Activated CD4-positive, alpha-beta memory T cell treated with anti-CD3 and anti-CD28 coated beads, Interleukin-2, amount 10 ng/mL, durations not matched to agents 7 days and 5 days (primary cell): ENCODE measurements around the gene TMEM260. TPM values are rescaled to one million over a fixed set of nuclear protein-coding genes. Genes with fewer than 3 reads are reported as not detected.

ENCODE experiments used
- CTCF ChIA-PET: fragments of 350-600 bp; sonication (Branson Sonifier 250); formaldehyde crosslinking; loops from one replicate; lab custom pipeline; 2021; ENCODE audit warnings: antibody characterized with exemption, inconsistent platforms; lab: Charles Lee
- POLR2A ChIA-PET: fragments of 350-600 bp; sonication (Branson Sonifier 250); formaldehyde crosslinking; loops from one replicate; lab custom pipeline; 2021; ENCODE audit warnings: antibody characterized with exemption; lab: Charles Lee
- DNase-seq: peaks from one replicate; pipeline ENCODE4 v3.0.0-alpha.2; 2020
- H3K27ac Mint-ChIP-seq: one replicate; pipeline ENCODE4 v1.8.0; 2021; ENCODE audit warnings: mild to moderate bottlenecking, mixed read lengths
- H3K27me3 Mint-ChIP-seq: one replicate; pipeline ENCODE4 v1.8.0; 2021; ENCODE audit warnings: mixed read lengths
- H3K36me3 Mint-ChIP-seq: one replicate; pipeline ENCODE4 v1.8.0; 2021; ENCODE audit warnings: low read depth, mixed read lengths
- H3K4me1 Mint-ChIP-seq: one replicate; pipeline ENCODE4 v1.8.0; 2021; ENCODE audit warnings: mixed read lengths
- H3K4me3 Mint-ChIP-seq: one replicate; pipeline ENCODE4 v1.8.0; 2021; ENCODE audit warnings: mild to moderate bottlenecking, mixed read lengths
- H3K9me3 Mint-ChIP-seq: one replicate; pipeline ENCODE4 v1.8.0; 2021; ENCODE audit warnings: mixed read lengths
- total RNA-seq, 2 experiments: library from RNA; stranded (reverse); gene quantifications; one replicate each; pipeline ENCODE4 v1.2.3, GENCODE V29; 2021

The TMEM260 gene
- total RNA-seq, 2 experiments from 2014 or later = 15.1 to 19.4 TPM

DNA sequence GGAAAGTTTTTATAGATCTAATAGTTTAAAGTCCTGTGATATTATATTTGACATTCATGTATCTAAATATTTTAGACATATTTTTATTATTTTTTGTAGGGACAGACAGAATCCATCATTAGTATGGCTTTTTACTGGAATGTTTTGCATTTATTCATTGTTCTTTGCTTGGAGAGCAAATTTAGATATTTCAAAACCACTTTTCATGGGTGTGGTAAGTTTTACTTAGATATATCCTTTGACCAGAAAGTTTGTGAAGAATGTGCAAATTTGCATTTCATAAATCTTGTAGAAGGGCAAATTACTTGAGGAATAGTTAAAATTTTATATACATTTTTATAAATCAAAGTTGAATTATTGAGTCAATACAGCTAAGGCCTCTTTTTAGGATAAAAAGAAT, 37.5 kb downstream of the TMEM260 start:
- Mint-ChIP-seq H3K4me1 (no peaks in the 10 kb centered on the region), H3K36me3 (peaks cover 16% of the 10 kb centered on the region), H3K27ac (no peak overlapping the region), H3K27me3 (no peaks in the 10 kb centered on the region), H3K4me3 (no peak overlapping the region), H3K9me3 (no peaks in the 10 kb centered on the region)
- CTCF ChIA-PET = no interaction called here
- DNase-seq = no peak
- POLR2A ChIA-PET = no interaction called here

DNA sequence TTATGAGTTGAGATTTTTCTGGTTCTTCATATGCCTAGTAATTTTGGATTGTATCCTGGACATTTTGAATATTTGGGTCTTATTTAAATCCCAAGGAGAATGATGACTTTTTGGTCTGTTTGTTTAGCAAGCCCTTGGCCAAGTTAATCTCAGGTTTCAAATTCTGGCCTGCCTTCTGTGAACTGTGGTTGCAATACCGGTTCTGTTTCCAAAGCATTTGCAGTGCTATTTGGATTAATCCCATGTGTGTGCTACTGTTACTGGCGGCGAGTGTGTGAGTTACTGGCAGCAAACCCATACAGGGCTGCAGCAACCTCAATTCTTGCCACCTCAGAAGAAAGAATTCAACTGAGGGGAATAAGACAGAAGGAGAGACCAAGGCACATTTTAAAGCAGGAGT, 51.1 kb downstream of the TMEM260 start:
- peaks cover 10% of the 10 kb centered on the region for H3K9me3 Mint-ChIP-seq
- POLR2A ChIA-PET = no interaction called here

DNA sequence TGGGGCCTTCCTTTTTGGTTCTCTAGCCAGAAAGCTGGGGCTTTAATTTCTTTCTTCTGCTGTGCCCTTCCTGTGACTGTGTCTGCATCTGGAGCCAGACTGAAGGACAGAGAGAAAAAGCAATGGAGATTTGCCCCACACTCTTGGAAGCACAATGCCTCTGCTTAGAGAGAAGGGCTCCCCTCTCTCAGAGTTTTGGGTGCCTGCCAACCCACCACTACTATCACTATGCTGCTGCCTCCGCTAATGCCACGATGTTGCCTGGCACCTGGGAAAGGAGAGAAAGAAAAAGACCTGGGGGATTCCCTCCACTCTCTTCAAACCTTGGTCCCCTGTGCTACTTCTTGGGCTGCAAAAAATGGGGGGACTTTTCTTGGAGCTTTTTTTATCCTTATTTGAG, 52.6 kb downstream of the TMEM260 start:
- H3K9me3 Mint-ChIP-seq = peaks cover 10% of the 10 kb centered on the region
- H3K4me1 Mint-ChIP-seq = no peaks in the 10 kb centered on the region
- H3K4me3 Mint-ChIP-seq = no peak overlapping the region
- POLR2A ChIA-PET = no interaction called here
- H3K27ac Mint-ChIP-seq = no peak overlapping the region
- CTCF ChIA-PET = no interaction called here
- no peaks in the 10 kb centered on the region for H3K27me3 Mint-ChIP-seq
- H3K36me3 Mint-ChIP-seq = peaks cover 77% of the 10 kb centered on the region
- no peak for DNase-seq

More for the DNA sequence above, 51.1 kb downstream of the TMEM260 start:
- Mint-ChIP-seq H3K36me3 (peaks cover 64% of the 10 kb centered on the region), H3K27ac (no peak overlapping the region), H3K4me3 (no peak overlapping the region), H3K27me3 (no peaks in the 10 kb centered on the region), H3K4me1 (no peaks in the 10 kb centered on the region)
- CTCF ChIA-PET = no interaction called here
- no peak for DNase-seq

DNA sequence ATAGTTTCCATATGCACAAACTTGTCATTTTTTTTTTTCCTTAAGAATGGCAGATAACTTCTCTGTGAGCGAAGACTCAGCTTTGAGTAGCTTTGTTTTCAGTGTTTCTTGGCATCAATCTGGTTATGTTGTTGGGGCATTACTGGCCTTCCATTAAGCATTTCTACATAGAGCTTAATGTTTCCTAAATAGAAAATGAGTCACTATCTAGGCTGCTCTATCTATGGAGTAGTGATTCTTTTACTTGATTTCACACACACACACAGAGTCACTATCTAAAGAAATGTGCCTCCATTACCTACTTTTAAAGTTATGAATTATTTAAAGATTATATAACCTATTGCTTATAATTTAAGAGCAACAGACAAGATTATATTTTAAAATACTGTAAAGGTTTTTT, 53.9 kb downstream of the TMEM260 start:
- CTCF ChIA-PET = no interaction called here
- Mint-ChIP-seq H3K36me3 (peaks cover 80% of the 10 kb centered on the region), H3K27ac (no peak overlapping the region), H3K27me3 (no peaks in the 10 kb centered on the region), H3K4me1 (no peaks in the 10 kb centered on the region), H3K9me3 (peaks cover 10% of the 10 kb centered on the region), H3K4me3 (no peak overlapping the region)
- DNase-seq = no peak
- POLR2A ChIA-PET = no interaction called here

DNA sequence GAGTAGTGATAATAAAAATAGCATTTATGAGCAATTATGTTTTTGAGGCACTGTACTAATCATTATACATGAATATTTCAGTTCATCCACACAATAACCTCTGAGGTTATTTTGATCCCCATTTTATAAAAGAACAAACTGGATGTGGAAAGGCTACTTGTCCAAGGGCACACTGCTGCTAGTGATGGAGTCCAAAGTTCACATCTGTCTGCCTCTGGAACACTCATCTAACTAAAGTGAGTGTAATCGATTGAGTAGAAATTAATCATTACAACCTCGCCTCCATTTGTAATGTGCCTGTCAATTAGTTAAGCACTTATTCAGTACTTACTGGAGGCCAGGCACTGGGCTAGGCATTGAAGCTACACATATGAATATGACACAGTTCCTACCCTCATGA, 55.4 kb downstream of the TMEM260 start:
- no peak overlapping the region for H3K27ac Mint-ChIP-seq
- peaks cover 81% of the 10 kb centered on the region for H3K36me3 Mint-ChIP-seq
- H3K4me3 Mint-ChIP-seq = no peak overlapping the region
- ChIA-PET POLR2A (no interaction called here), CTCF (interaction anchor here (0.7 kb wide), 1 partner anchor 27 kb away, joined by 3 read pairs; no protein-coding TSS in a partner anchor)
- peaks cover 8% of the 10 kb centered on the region for H3K9me3 Mint-ChIP-seq
- H3K27me3 Mint-ChIP-seq = no peaks in the 10 kb centered on the region
- H3K4me1 Mint-ChIP-seq = no peaks in the 10 kb centered on the region
- DNase-seq = no peak

DNA sequence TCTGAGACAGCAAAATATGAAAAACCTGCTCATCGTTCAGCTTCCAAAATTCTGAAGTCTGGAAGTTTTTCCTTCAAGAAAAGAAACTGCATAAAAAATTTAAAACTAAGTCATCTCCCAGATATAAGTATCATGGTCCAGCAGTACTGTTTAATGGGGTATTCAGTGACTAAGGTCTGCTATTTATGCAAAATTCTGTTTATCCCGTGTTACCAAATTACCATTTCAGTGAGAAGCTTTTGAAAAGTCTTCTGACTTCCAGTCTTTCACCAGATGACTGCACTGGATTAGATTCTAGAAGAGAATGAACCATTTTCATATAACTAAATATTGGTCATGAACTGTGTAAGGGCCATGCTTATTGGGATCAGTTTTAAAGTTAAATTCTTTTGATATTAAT, 67.9 kb downstream of the TMEM260 start:
- no peaks in the 10 kb centered on the region for H3K4me1 Mint-ChIP-seq
- no peak overlapping the region for H3K4me3 Mint-ChIP-seq
- CTCF ChIA-PET = interaction anchor here (1.0 kb wide), 1 partner anchor 11 kb away, joined by 3 read pairs; no protein-coding TSS in a partner anchor
- H3K36me3 Mint-ChIP-seq = peaks cover 10% of the 10 kb centered on the region
- H3K27me3 Mint-ChIP-seq = no peaks in the 10 kb centered on the region
- DNase-seq = no peak
- H3K27ac Mint-ChIP-seq = no peak overlapping the region
- no peaks in the 10 kb centered on the region for H3K9me3 Mint-ChIP-seq
- POLR2A ChIA-PET = no interaction called here

DNA sequence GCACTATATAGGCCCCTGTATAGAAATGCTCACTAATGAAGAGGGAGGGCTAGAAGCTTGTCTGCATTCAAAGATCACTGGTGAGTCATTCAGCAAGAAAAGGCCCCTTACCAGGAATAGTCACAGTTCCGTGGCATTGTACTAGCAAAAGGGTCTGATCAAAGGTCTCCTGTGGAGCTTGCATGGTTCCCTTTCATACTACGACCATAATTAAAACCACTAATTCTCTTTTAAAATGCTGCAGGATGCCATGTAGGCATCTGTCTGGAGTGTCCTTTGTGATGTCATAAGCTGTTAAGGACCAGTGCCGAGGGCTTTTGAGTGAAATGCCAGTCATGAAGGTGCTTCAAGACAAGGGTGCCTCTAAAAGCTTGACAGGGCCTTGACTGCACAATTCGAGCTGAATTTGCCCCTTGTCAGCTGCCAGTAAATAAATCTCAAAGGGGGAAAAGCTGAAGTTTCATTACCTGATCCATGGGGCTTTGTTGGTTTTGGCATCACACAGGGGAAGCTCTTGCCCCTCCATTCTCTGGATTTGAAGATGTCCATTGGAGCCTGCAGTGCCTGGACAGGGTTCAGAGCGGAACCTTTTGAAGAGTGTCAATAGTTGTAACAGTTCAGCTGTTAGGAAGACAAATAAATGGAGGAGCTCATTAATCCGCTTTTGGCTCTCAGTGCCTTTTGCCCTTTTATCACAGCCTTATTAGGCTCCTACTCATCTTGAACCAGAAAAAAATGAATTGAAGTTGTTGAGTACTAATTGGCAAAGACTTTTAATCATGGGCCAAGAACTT, 69.1 kb downstream of the TMEM260 start:
- Mint-ChIP-seq H3K27ac (no peak overlapping the region), H3K36me3 (peaks cover 10% of the 10 kb centered on the region), H3K27me3 (no peaks in the 10 kb centered on the region), H3K9me3 (no peaks in the 10 kb centered on the region), H3K4me3 (no peak overlapping the region), H3K4me1 (no peaks in the 10 kb centered on the region)
- ChIA-PET CTCF (no interaction called here), POLR2A (no interaction called here)
- no peak for DNase-seq

DNA sequence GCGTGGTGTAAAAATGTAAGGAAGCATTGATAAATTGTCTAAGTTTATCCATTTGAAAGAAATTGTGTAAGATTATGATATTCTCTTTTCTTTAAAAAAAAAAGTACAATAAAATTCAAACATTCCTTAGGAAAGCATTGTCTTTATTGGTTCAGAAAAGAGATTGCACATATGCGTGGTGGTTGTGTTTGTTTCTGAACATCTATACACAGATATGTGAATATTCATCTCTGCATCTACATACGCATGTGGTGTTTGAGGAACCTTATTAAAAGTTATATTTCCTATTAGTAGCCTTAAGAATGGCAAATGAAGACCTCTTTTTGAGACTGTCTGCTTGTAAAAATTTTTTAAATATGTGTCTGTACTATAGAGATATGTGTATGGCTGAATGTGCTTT, 69.8 kb downstream of the TMEM260 start:
- CTCF ChIA-PET = no interaction called here
- Mint-ChIP-seq H3K36me3 (peaks cover 10% of the 10 kb centered on the region), H3K4me3 (no peak overlapping the region), H3K4me1 (no peaks in the 10 kb centered on the region), H3K27me3 (no peaks in the 10 kb centered on the region), H3K27ac (no peak overlapping the region), H3K9me3 (no peaks in the 10 kb centered on the region)
- no peak for DNase-seq
- POLR2A ChIA-PET = no interaction called here

DNA sequence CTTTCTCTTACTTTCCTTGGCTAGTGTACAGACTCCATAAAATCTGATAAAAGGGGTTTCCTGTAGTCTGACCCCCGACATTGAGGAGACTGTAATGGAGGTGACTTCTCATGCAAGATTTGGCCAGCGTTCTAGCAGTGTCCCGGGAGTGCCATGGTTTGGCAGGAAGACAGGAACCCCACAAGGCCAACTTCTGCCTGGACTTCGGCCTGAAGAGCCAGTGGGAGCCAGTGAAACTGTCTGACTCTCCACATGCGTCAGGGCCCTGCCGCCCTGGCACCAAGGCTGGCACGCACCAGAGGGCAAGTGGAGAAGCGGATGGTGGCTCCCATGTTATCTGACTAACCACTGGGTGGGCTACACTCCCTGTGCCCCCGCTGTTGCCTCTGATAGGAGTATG, 70.5 kb downstream of the TMEM260 start:
- no peak for DNase-seq
- ChIA-PET CTCF (no interaction called here), POLR2A (no interaction called here)
- Mint-ChIP-seq H3K27me3 (no peaks in the 10 kb centered on the region), H3K4me3 (no peak overlapping the region), H3K27ac (no peak overlapping the region), H3K4me1 (no peaks in the 10 kb centered on the region), H3K36me3 (peaks cover 10% of the 10 kb centered on the region), H3K9me3 (no peaks in the 10 kb centered on the region)

DNA sequence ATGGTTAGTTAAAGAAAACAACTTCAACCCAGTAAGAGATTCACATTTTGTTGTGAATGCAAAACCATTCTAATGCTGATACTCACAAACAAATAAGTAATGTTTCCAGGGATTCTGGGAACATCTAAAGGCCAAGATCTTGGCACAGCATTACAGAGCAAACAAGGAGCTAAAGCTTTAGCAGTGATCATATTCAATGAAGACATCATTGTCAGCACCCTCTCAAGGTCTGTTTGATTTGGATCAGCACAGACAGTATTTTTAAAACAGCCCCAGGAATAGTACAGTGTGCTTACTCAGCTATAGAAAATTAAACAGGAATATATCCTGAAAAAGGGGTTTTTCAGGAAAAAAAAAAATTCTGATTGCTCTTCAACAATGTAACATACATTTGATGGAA, 71.4 kb downstream of the TMEM260 start:
- POLR2A ChIA-PET = no interaction called here
- Mint-ChIP-seq H3K27ac (no peak overlapping the region), H3K4me1 (no peaks in the 10 kb centered on the region), H3K36me3 (peaks cover 10% of the 10 kb centered on the region), H3K9me3 (no peaks in the 10 kb centered on the region), H3K4me3 (no peak overlapping the region), H3K27me3 (no peaks in the 10 kb centered on the region)
- DNase-seq = no peak
- CTCF ChIA-PET = no interaction called here

DNA sequence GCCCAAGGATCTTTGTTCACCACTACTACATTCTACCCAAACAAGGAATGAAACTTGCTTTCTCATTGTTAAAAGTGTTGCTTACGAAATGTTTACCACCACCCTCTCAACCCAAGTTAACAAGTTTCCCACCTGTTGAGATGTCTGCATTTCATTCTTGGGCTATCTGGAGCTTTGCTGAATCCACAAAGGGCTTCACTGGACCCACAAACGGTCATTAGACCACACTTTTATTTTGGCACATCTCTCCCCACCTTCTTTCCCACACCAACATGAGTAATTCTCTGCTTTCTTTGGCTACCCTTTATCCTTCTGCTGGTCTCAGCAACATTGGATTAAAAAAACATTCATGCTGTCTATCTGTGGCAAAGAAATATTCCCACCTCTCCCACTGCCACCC, 78.0 kb downstream of the TMEM260 start:
- ChIA-PET CTCF (interaction anchor here (0.8 to 1.5 kb wide), 2 partner anchors 10 to 78 kb away, joined by 3 read pairs; partner anchors contain the start of gene TMEM260), POLR2A (no interaction called here)
- no peaks in the 10 kb centered on the region for H3K9me3 Mint-ChIP-seq
- DNase-seq = no peak
- no peaks in the 10 kb centered on the region for H3K27me3 Mint-ChIP-seq
- no peaks in the 10 kb centered on the region for H3K36me3 Mint-ChIP-seq
- no peaks in the 10 kb centered on the region for H3K4me1 Mint-ChIP-seq
- H3K4me3 Mint-ChIP-seq = no peak overlapping the region
- H3K27ac Mint-ChIP-seq = no peak overlapping the region

DNA sequence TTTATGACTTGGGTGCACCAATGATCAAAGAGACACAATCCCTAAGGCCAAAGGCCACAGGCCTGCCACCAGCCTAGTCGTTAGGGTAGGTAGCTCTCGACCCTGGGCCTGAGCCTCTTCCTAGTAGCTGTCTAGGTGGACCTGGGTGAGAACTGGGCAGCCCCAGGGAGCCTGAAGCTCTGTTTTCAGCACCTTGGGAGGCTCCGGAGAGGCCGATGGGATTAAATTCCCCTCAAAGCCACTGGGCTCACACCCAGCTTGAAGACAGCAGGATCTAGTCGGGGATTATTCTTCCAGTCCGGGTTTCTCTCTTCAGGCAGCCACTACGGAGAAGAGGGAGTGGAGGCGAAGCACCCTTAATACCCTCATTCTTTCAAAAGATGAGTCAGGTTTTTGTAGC, 79.8 kb downstream of the TMEM260 start:
- ChIA-PET CTCF (interaction anchor here (1.5 kb wide), 1 partner anchor 12 kb away, joined by 3 read pairs; no protein-coding TSS in a partner anchor), POLR2A (no interaction called here)
- Mint-ChIP-seq H3K4me3 (no peak overlapping the region), H3K27me3 (no peaks in the 10 kb centered on the region), H3K9me3 (no peaks in the 10 kb centered on the region), H3K27ac (no peak overlapping the region), H3K4me1 (no peaks in the 10 kb centered on the region), H3K36me3 (no peaks in the 10 kb centered on the region)
- DNase-seq = no peak

DNA sequence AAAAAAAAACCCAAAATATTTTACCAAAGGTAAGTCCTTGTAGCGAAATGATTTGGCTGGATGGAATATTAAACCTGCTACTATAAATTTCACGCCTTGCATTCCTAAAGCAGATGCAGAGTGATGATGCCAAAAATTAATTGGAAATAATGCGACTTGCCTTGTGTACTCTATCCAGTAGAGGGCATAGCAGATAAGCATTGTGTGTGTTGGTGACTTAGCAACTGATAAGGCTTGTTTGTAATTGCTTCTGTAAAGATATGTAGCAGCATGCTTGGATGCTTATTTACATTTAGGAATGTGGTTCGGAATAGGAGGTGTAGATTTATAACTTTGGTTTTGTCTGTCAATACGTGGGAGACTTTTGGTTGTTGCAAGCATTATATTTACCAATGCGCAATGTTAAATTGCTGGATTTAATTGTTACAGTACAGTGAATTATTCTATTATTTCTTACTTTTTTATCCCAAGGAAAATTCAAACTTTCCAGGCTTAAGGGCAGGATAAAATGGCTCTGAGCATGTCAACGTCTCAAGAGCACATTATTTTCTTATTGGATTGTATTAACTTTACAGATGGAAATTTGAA, 80.5 kb downstream of the TMEM260 start:
- Mint-ChIP-seq H3K27me3 (no peaks in the 10 kb centered on the region), H3K27ac (no peak overlapping the region), H3K4me1 (no peaks in the 10 kb centered on the region), H3K36me3 (no peaks in the 10 kb centered on the region), H3K4me3 (no peak overlapping the region), H3K9me3 (peaks cover under 1% of the 10 kb centered on the region)
- ChIA-PET CTCF (interaction anchor here (0.6 kb wide), 1 partner anchor 110 kb away, joined by 4 read pairs; no protein-coding TSS in a partner anchor), POLR2A (no interaction called here)
- no peak for DNase-seq
